Mucosa of gallbladder (tissue), 1 donor: ENCODE measurements around the gene ARFGAP1. TPM values are rescaled to one million over a fixed set of nuclear protein-coding genes. Genes with fewer than 3 reads are reported as not detected.

Experiments used
- DNase-seq: peaks from one replicate; pipeline ENCODE4 v3.0.0-alpha.2; 2020; ENCODE audit warnings: low spot score
- total RNA-seq: library from RNA; stranded (reverse); gene quantifications from one replicate; pipeline ENCODE4 v1.2.1, GENCODE V29; 2021
- donor health status: DM: no; HTN: no; CAD: no.

The ARFGAP1 gene
- total RNA-seq, 1 donor from 2014 or later = 106 TPM

DNA sequence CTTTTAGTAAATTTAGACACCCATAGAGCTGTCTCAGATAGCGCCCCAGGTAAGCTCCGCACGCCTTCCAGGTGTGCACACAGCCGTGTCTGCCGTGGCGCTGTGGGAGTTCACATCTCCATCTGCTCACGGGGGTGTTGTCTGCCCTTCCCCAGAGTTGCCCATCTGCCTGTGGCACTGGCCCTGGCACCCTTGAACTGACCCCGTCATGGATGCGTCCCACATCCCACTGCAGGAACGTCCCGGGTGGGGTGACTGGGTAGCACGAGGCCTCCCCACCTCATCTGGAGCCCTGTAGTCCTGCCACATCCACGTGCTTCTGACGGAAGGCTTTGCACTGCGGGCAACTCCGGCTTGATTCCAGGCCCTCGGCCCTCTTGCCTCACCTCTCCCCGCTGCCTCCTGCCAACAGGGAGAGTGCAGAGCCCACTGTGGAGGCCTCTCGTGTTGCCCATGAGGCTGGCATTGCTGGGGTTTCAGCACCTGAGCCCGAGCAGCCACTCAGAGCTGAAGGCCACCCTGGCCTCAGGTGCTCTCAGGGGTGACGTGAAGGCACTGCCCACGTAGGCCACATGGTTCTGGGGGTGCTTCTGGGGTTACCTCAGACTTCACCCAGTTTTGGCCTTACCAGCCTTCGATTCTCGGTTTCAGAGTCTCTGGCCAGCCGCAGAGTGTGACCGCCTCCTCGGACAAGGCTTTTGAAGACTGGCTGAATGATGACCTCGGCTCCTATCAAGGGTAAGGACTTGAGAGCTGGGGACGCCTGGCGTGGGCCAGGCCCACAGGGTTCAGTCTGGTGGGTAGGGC, 5.1 kb downstream of the ARFGAP1 start:
- no peak for DNase-seq

DNA sequence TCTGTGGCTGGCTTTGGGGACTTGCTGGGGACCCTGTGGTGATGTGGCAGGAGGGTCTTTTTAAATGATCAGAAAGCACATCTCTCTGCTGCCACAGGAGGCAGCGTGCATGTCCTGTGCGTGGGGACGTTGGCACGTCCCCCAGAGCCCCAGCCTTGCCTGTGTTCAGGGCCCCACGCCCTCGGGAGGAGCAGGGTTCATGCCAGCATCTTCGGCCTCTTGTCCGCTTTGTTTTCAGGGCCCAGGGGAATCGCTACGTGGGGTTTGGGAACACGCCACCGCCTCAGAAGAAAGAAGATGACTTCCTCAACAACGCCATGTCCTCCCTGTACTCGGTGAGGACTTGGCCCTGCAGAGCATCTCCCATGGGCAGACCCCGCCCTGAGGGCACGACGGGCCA, 6.0 kb downstream of the ARFGAP1 start:
- DNase-seq = no peak

GRCh38 chr20:63279931-63280330, 7.3 kb downstream of the ARFGAP1 start:
- DNase-seq = no peak

DNA sequence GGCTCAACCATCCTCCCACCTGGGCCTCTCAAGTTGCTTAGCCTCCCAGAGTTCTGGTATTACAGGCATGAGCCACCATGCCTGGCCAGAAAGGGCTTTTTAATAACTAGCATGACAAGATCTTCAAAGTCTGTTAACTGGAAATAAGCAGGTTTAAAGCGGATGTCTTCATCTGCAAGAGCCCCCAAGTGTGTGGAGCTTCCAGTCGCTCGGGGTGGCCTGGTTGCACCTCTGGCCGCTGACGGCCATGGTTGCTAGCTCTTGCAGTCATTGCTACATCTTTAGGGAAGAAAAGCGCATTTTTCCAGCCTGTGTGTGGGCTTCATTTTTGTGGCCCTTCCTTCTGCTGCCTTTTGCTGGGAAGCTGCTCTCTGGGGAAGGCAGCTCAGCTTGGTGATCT, 7.8 kb downstream of the ARFGAP1 start:
- no peak for DNase-seq

DNA sequence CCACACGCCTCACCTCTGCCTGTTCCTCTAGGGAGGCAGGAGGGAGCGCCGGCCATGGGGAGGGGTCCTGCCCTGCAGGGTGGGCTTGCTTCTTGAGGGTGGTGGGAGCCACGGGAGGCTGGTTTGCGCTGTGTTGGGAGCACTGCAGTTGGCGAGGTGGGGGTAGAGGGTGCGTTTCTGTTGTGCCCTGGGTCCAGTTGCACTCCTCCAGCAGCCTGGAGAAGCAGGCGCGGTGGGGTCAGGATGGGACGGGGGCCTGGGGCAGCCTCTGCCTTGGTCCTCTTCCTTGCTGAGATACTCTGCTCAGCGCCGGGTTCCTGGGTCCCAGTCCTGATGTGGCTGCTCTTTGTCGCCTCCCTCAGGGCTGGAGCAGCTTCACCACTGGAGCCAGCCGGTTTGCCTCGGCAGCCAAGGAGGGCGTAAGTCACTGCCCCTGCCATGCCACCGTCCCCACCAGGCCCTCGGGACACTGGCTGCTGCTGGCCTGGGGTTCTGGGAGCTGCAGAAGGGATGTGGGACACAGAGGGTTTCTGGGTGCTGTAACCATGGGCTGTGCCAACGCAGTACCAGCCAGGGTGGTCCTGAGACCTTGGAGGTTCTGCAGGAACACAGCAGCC, 8.4 kb downstream of the ARFGAP1 start:
- DNase-seq = no peak

DNA sequence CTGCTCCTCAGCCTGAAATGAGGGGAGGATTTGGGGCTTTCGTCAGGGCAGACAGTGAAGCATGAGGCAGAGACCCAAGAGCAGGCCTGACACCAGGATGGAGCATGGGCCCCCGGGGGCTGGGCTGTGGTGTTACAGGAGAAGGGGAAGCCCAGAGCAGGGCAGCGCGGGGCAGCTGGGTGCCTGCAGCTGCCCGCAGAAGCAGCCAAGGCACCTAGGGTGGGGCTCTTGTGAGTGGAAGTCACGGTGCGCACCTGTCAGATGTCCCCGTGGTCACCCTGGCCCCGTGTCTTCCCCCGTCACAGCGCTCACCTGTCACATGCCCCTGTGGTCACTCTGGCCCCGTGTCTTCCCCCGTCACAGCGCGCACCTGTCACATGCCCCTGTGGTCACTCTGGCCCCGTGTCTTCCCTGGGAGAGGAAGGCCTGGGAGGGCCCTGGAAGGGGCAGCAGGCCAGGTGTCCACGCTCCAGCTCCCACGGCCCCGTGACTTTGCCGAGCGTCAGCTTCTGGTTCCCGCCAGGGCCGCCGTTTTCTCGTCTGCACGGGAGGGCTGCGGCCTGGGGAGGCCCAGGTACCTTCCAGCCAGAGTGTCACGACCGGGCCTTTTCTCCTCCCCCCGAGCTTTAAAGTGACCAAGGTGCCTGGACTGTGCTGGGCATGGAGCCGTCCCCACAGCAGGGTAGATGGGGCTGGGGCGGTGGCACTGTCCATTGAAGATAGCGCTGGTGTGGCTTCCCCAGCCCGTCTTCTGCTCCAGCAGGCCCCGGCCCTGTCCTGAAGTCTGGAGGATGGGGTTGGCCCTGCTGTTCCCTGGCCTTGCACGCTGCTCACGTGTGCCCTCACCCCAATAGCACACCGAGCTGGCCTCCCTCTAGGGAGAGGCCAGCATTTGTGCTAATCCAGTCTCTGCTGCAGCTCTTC, 9.4 kb downstream of the ARFGAP1 start:
- no peak for DNase-seq

GRCh38 chr20:63282946-63283345, 10.3 kb downstream of the ARFGAP1 start:
- DNase-seq = no peak

DNA sequence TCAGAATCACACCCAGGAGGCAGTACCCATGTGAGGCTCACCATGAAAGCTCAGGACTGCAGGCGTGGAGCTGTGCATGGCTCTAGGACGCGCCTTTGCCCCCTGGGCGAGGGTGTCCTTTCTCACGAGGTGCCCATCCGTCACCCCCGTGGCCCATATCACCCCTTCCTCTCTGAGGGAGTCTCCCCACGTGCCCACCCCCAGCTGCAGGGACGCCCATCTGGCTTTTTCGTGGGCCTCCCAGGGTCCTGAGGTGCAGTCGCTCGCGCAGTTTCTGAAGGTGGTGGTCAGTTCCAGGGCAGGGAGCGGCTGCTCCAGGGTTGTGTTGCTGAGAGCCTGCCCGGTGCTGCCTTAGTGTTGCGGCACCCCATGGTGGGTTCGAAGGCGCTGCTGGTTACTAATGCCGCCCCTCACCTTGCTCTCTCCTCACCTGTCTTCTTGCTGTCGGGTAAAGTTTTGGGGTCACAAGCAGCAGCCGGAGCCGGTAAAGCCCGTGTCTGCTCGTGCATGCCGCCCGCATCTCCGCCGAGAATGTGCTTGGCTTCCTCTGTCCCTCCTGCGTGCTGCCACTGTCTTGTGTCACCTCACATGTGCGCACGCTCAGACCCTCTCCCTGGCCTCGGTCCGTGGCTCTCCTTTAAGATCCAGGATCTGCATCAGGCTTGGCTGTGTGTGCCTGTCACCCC, 10.9 kb downstream of the ARFGAP1 start:
- no peak for DNase-seq

GRCh38 chr20:63284083-63284440, 11.4 kb downstream of the ARFGAP1 start:
- no peak for DNase-seq

GRCh38 chr20:63284544-63284949, 11.9 kb downstream of the ARFGAP1 start:
- no peak for DNase-seq

DNA sequence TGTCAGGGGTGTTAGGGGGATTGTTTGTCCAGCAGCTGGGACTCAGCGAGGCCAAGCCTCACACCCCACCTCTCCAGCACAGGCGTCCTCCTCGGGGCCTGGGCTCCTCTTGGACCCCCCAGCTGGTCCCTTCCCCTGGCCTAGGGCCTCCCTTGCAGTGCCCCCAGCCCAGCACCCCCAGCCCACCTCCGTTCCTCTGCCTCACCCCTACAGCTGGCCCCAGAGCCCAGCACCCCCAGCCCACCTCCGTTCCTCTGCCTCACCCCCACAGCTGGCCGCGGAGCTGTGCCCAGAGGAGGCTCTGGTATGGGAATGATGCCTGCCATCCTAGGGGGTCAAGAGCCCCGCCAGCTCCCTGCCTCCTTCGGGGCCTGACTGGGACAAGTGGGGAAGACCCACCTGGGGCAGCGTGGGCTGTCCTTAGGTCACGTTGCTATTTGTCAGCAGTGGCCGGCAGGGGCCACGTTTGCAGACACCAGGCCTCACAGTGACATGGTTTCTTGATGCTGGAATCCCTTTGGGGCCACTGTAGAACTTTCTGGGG, 12.4 kb downstream of the ARFGAP1 start:
- no peak for DNase-seq

DNA sequence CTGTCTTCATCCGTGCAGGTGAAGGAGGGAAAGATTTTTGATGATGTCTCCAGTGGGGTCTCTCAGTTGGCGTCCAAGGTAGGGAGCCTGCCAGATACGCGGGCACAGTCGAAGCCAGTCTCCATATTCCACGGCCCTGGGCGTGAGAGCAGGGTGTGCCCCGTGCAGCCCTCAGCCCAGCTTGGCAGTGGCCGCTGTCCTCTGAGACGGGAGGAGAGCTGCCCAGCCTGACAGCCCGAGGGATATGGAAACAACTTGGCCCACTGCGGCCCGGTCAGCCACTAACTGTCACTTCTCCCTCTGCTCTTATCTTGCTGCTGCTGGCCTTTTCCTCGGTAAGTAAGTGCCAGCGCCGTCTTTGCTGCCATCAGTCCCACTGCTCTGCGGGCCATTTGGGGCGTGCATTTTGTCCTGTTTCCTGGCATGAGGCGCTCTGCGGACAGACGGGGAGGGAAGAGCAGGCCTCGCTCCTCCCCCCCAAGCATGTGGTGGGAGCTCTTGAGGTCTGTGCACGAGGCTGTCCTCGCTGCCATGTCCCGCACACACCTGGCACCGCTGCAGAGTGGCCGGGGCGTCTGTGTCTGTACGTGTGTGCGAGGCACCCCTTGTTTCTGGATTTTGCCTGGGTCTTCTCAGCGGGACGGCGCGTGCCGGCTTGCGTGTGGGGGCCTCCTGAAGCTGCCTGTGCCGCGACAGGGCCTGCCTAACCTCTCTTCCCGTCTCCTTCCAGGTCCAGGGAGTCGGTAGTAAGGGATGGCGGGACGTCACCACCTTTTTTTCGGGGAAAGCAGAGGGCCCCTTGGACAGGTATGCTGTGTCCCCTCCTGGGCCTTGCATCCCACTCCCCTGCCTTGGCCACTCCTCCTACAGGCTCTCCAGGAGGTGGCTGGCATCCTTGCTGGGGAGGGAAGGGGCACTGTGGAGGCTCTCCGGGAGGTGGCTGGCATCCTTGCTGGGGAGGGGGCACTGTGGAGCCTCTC, 13.3 kb downstream of the ARFGAP1 start:
- DNase-seq = no peak

DNA sequence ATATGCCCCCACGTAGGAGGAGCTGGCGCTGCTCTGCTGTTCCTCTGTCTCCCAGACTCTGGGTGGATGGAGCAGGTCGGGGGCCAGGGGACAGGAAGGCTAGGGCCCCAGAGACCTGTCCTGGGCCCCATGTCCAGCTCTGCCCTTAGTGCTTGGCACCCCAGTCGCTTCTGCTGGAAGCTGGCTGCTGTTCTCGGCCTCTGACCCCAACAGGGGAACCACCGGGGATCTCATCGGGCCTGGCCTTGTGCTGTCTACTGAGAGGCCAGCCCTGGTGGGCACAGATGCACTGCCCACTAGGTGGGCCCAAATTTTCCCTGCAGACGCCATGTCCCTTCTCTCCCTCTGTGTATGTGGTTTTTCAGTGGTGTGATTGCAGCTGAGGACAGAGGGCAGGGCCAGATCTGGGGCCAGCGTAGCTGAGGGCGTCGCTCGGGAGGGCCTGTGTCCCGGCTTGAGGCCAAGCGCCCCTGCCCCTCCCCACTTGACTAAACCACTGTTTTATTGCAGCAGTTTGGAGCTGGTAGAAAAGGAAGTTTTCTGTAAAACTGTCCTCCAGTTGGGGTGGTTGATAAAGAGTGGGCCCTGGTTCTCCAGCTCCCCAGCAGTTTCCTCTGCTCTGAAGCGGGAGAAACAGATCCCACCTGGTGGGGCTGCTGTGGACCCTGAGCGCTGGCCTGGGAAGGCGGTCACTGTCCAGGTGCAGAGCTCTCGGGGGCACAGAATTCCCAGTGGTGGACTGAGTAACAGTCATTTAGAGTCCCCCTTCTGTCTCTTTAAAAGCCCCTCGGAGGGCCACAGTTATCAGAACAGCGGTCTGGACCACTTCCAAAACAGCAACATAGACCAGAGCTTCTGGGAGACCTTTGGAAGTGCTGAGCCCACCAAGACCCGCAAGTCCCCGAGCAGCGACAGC, 14.4 kb downstream of the ARFGAP1 start:
- no peak for DNase-seq

GRCh38 chr20:63287697-63288580, 15.3 kb downstream of the ARFGAP1 start:
- no peak for DNase-seq

DNA sequence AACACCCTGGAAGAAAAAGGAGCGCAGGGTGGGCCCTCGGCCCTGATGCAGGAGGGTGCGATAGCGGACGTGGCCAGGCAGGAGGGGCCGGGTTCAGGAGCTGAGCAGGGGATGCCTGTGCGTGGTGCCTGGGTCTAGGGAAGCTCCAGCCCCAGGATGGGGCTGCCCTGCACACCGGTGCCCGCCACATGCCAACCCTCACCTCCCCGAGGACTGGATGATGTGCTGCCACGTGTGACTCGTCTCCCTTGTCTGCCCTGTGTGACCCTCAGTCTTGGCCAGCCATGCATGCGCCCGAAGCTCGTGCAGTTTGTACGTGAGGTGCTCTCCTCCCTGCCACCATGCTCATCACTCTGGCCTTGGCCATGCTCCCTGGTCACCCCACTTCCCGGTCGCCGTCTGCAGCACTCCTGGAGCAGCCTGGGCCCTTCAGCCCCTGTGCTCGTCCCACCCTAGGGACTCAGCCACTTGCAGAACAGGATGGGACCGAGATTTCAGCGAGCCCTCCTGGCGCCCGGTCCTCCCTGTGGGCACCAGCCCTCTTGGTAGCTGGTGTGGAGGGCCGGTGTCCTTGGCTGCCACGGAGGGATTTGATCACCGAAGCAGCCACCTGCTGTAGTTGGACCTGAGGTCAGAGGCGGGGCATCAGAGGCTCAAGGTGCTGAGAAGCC, 16.1 kb downstream of the ARFGAP1 start:
- DNase-seq = no peak

- no peak for DNase-seq
Measured at GRCh38 chr20:63289311-63290135, 16.9 kb downstream of the ARFGAP1 start.
